Frontal cortex (tissue), 4 donors: ENCODE results near the gene SGTA. TPM values are rescaled to one million over a fixed set of nuclear protein-coding genes. Genes with fewer than 3 reads are reported as not detected.
A peak's percentile ranks its signal among the peaks of the same experiment; 100 is the strongest.
"Not testable (repeated sequence)": the region's sequence is repeated elsewhere in the genome, so short reads cannot be mapped to it uniquely, and the experiment has no call there.

Experiments used
- DNase-seq, 2 donors: peaks; one replicate each; pipeline ENCODE4 v3.0.0; 2012; ENCODE audit warnings: low spot score in 2 of 2
- FAIRE-seq: peaks from 2 replicates; lab custom pipeline; 2012; peaks lifted over from hg19 to GRCh38; lab: Jason Lieb, UNC
- total RNA-seq: library from RNA; depleted of rRNA; stranded (reverse); fragments of >200 nt; gene quantifications from one replicate; pipeline ENCODE4 v1.2.3, GENCODE V29; 2014
- donor health status: control.
- donor health status: control.
- donor health status: control.

The SGTA gene
- total RNA-seq, 1 donor from 2014 or later: 31.4 TPM

- DNase-seq: no peak
- FAIRE-seq: no peak
Measured at GRCh38 chr19:2796659-2797266, 13.7 kb upstream of the SGTA start.

- no peak for DNase-seq
- no peak for FAIRE-seq
Measured at GRCh38 chr19:2795827-2796658, 13.0 kb upstream of the SGTA start.

- DNase-seq (no peak), FAIRE-seq (no peak)
Measured at GRCh38 chr19:2793577-2793976, 10.5 kb upstream of the SGTA start.

- DNase-seq (no peak), FAIRE-seq (no peak)
Measured at GRCh38 chr19:2793126-2793525, 10.1 kb upstream of the SGTA start.

GRCh38 chr19:2792666-2793065, 9.6 kb upstream of the SGTA start:
- not testable (repeated sequence) for FAIRE-seq, DNase-seq

GRCh38 chr19:2791876-2792275, 8.8 kb upstream of the SGTA start:
- FAIRE-seq (no peak), DNase-seq (no peak)

- DNase-seq: no peak
- no peak for FAIRE-seq
Measured at GRCh38 chr19:2791440-2791839, 8.4 kb upstream of the SGTA start.

GRCh38 chr19:2790557-2791271, 7.6 kb upstream of the SGTA start:
- FAIRE-seq (no peak), DNase-seq (no peak)

- FAIRE-seq (no peak), DNase-seq (no peak)
Measured at GRCh38 chr19:2790194-2790556, 7.1 kb upstream of the SGTA start.

GRCh38 chr19:2788237-2788636, 5.2 kb upstream of the SGTA start:
- FAIRE-seq (no peak), DNase-seq (no peak)

- no peak for FAIRE-seq
- DNase-seq: no peak
Measured at GRCh38 chr19:2787115-2787514, 4.0 kb upstream of the SGTA start.

GRCh38 chr19:2785244-2785997, 2.3 kb upstream of the SGTA start, which contains the start of gene THOP1:
TSS of gene THOP1 (plus strand) at chr19:2785503. CDS start at chr19:2785663, 160 bp downstream.
- peak; percentile 98 for DNase-seq
- no peak for FAIRE-seq

- DNase-seq (no peak), FAIRE-seq (no peak)
Measured at GRCh38 chr19:2783781-2784145, 690 bp upstream of the SGTA start.

- FAIRE-seq (no peak), DNase-seq (no peak)
Measured at GRCh38 chr19:2782329-2782935, 641 bp downstream of the SGTA start.

- FAIRE-seq (no peak), DNase-seq (no peak)
Measured at GRCh38 chr19:2780284-2780683, 2.8 kb downstream of the SGTA start.

- no peak for DNase-seq
- no peak for FAIRE-seq
Measured at GRCh38 chr19:2779121-2779740, 3.8 kb downstream of the SGTA start.

GRCh38 chr19:2777952-2778683, 5.0 kb downstream of the SGTA start:
- FAIRE-seq (no peak), DNase-seq (no peak)

- no peak for DNase-seq
- FAIRE-seq: no peak
Measured at GRCh38 chr19:2775556-2776430, 7.3 kb downstream of the SGTA start.
